ENCODE results near the gene LMF1.

Gene LMF1

DNA sequence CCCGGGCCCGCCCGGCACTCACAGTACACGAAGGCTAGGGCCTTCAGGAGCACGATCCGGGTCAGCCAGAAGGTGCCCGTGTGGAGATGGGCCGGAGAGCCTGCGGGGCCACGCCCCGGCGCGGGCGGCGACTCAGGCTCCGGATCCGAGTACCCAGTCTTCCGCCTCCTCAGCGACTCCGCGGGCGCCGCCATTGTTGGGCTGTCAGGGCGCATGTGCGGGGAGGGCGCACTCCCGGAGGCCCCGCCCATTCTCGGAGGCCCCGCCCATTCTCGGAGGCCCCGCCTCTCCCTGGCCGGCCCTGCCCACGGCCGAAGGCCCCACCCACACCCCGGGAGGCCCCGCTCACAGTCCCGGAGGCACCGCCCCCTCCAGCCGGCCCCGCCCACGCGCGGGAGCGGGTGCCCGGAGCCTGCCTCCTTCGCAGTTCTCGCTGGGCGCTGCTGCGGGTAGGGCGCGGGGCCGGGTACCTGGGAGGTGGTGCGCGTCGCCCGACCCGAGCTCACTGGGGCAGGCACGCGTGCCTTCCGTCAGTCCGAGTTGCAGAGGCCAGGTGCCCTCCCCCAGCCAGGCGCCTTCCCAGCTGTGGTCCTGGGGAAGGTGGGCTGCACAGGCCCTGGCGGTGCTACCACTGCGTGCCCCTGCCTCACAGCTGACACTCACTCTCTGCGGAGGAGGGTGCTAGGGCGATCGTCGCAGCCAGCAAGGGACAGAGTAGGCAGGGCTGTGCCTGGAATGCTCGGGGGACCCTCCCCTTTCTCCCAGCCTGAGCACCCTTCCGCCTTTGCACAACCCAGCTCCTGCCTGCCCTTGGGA is at the start of gene LMF1:
Gene LMF1, minus strand, starts transcription at position 219 of the 816 bp plus-strand sequence. Its CDS starts 4 bp downstream, at position 215.
- no peaks in the 10 kb centered on the region for H3K36me3 ChIP-seq (ENCODE audit: control insufficient read depth, insufficient read depth, low read length)
- H3K4me2 ChIP-seq (ENCODE audit: low read length): peak within 1 kb of the TSS; percentile 81
- H3K27me3 ChIP-seq (ENCODE audit: control insufficient read depth, insufficient read depth, low read length): no peaks in the 10 kb centered on the region
- peaks cover 6% of the 10 kb centered on the region for H3K79me2 ChIP-seq
- peaks cover 8% of the 10 kb centered on the region for H3K4me1 ChIP-seq
- H2AFZ ChIP-seq: peak within 1 kb of the TSS; percentile 99
- H3K9ac ChIP-seq: peak within 1 kb of the TSS; percentile 77
- TF ChIP-seq, protein P1, sequence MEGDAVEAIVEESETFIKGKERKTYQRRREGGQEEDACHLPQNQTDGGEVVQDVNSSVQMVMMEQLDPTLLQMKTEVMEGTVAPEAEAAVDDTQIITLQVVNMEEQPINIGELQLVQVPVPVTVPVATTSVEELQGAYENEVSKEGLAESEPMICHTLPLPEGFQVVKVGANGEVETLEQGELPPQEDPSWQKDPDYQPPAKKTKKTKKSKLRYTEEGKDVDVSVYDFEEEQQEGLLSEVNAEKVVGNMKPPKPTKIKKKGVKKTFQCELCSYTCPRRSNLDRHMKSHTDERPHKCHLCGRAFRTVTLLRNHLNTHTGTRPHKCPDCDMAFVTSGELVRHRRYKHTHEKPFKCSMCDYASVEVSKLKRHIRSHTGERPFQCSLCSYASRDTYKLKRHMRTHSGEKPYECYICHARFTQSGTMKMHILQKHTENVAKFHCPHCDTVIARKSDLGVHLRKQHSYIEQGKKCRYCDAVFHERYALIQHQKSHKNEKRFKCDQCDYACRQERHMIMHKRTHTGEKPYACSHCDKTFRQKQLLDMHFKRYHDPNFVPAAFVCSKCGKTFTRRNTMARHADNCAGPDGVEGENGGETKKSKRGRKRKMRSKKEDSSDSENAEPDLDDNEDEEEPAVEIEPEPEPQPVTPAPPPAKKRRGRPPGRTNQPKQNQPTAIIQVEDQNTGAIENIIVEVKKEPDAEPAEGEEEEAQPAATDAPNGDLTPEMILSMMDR (IDR thresholded peaks at IDR 0.05): no peak
- peak within 1 kb of the TSS; percentile 59 for H3K27ac ChIP-seq
- H3K9me3 ChIP-seq (ENCODE audit: control insufficient read depth, low read length): no peaks in the 10 kb centered on the region
- peak within 1 kb of the TSS; percentile 75 for H3K4me3 ChIP-seq (ENCODE audit: low read depth, low read length)

DNA sequence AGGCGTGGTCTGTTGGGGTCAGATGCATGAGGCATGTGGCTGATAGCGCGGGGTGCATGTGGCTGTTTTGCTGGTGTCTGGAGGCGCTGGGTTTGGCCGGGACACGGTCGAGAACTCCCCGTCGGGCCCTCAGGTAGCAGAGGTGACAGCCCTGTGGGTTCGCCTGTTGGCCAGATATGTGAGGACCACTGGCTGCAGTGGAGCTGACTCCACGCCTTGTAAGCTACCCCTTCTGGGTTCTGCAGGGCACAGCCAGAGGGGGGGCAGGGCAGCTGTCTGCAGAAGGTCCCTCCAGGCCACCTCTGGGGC is 49.3 kb upstream of the LMF1 start:
- TF ChIP-seq, protein P1 (IDR thresholded peaks at IDR 0.05): no peak
- Histone ChIP-seq H3K9me3 (ENCODE audit: control insufficient read depth, low read length) (no peaks in the 10 kb centered on the region), H3K36me3 (ENCODE audit: control insufficient read depth, insufficient read depth, low read length) (no peaks in the 10 kb centered on the region), H3K4me2 (ENCODE audit: low read length) (no peak overlapping the region), H3K79me2 (no peaks in the 10 kb centered on the region), H3K9ac (no peak overlapping the region), H3K4me1 (no peaks in the 10 kb centered on the region), H3K27ac (no peak overlapping the region), H2AFZ (no peak overlapping the region), H3K27me3 (ENCODE audit: control insufficient read depth, insufficient read depth, low read length) (no peaks in the 10 kb centered on the region), H3K4me3 (ENCODE audit: low read depth, low read length) (no peak overlapping the region)

DNA sequence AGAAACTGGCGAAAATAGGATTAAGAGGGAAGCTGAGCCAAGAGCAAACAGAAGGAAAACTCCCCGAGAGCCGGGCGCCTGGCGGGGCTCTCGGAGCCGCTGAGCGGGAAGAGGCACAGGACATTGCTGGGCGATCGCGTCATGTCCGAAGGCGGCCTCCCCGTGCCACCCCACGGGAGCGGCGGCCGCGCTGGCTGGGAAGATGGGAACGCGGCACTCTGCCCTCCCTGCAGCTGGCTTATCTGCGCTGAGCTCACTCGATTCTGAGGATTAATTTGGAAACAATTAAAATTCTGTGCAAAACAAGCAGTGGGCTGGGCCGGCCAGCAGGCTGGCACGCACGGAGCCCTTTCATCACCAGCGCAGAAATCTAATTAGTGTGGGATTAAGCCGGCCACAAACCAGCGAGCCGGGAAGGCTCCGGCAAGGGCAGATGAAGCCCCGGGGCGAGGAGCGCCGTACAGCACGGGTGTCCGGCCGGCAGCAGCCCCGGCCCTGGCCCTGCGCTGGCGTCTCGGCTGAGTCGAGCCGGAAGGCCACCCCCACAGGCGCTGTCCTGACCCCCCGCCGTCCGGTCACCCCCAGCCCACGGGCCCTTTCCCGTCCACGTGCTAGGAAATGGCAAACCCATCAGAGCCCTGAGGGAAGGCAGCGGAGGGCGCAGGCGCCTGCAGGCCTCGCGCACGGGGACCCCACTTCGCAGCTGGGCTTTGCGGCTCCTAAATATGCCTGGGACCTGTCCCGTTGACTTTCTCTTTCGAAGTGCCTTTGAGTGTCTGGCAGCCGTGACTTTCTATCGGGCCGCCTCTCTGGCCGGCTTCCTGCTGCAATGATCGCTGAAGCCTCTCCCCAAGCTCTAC is 48.7 kb upstream of the LMF1 start:
- H2AFZ ChIP-seq: no peak overlapping the region
- TF ChIP-seq, protein P1 (IDR thresholded peaks at IDR 0.05): no peak
- H3K27me3 ChIP-seq (ENCODE audit: control insufficient read depth, insufficient read depth, low read length): no peaks in the 10 kb centered on the region
- no peaks in the 10 kb centered on the region for H3K9me3 ChIP-seq (ENCODE audit: control insufficient read depth, low read length)
- H3K9ac ChIP-seq: no peak overlapping the region
- no peaks in the 10 kb centered on the region for H3K4me1 ChIP-seq
- H3K27ac ChIP-seq: no peak overlapping the region
- H3K79me2 ChIP-seq: no peaks in the 10 kb centered on the region
- no peak overlapping the region for H3K4me3 ChIP-seq (ENCODE audit: low read depth, low read length)
- H3K36me3 ChIP-seq (ENCODE audit: control insufficient read depth, insufficient read depth, low read length): no peaks in the 10 kb centered on the region
- peak overlapping the region; percentile 26 for H3K4me2 ChIP-seq (ENCODE audit: low read length)

DNA sequence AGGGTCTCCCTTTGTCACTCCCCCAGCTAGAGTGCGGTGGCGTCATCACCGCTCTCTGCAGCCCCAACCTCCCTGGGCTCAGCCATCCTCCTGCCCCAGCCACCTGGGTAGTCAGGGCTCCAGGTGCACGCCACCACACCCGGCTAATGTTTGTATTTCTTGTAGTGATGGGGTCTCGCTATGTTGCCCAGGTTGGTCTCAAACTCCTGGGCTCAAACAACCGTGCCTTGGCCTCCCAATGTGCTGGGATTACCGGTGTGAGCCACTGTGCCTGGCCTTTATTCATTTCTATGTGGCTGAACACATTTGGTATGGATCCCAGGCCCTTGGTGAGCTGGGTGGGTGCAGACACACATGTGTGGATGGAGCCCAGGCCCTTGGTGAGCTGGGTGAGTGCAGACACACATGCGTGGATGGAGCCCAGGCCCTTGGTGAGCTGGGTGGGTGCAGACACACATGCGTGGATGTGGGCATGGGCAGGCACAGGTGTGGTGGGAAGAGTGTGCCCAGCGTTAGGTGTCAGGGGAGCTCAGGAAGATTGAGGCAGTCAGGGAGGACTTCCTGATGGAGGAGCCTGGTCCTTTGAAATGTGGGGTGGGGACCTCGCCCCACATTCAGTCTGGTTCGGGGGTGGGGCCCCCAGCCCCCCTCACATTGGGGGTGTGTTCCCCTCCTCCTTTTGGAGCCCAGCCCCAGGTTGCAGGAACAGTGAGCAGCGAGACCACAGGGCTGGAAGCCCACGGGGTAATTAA is 47.8 kb upstream of the LMF1 start:
- Histone ChIP-seq H2AFZ (no peak overlapping the region), H3K9me3 (ENCODE audit: control insufficient read depth, low read length) (no peaks in the 10 kb centered on the region), H3K4me2 (ENCODE audit: low read length) (peak overlapping the region; percentile 13), H3K4me3 (ENCODE audit: low read depth, low read length) (no peak overlapping the region), H3K27ac (no peak overlapping the region), H3K9ac (no peak overlapping the region), H3K4me1 (no peaks in the 10 kb centered on the region), H3K79me2 (no peaks in the 10 kb centered on the region), H3K36me3 (ENCODE audit: control insufficient read depth, insufficient read depth, low read length) (no peaks in the 10 kb centered on the region), H3K27me3 (ENCODE audit: control insufficient read depth, insufficient read depth, low read length) (no peaks in the 10 kb centered on the region)
- TF ChIP-seq, protein P1 (IDR thresholded peaks at IDR 0.05): no peak

Measured in parathyroid adenoma (tissue), 2 donors.